ENCODE results near the gene PTGER2. TPM values are rescaled to one million over a fixed set of nuclear protein-coding genes. Genes with fewer than 3 reads are reported as not detected.

The PTGER2 gene
- total RNA-seq, 1 experiment from 2014 or later = 0.57 TPM

- Histone ChIP-seq H4K20me1 (ENCODE audit: insufficient read depth) (no peaks in the 10 kb centered on the region), H3K27ac (ENCODE audit: low read depth, low read length) (no peak overlapping the region), H3K4me3 (replicated peaks in 1 of 2; ENCODE audit: low read depth in 1 of 2, low read length in 2 of 2) (no peak overlapping the region), H3K9me2 (ENCODE audit: insufficient read depth) (no peaks in the 10 kb centered on the region), H3K4me2 (ENCODE audit: low read length) (no peak overlapping the region), H2AFZ (ENCODE audit: low read depth, low read length, poor library complexity, severe bottlenecking) (no peak overlapping the region), H3K9me3 (ENCODE audit: control insufficient read depth in 1 of 2, insufficient read depth in 1 of 2, low read depth in 1 of 2, low read length in 2 of 2) (no peaks in the 10 kb centered on the region), H3K36me3 (ENCODE audit: control insufficient read depth in 1 of 2, insufficient read depth in 2 of 2, low read length in 2 of 2) (no peaks in the 10 kb centered on the region), H3K79me2 (ENCODE audit: insufficient read depth, low read length) (no peaks in the 10 kb centered on the region), H3K9ac (ENCODE audit: low read length) (no peak overlapping the region), H3K4me1 (ENCODE audit: control insufficient read depth in 1 of 2, insufficient read depth in 2 of 2, low read length in 2 of 2) (no peaks in the 10 kb centered on the region), H3K27me3 (ENCODE audit: insufficient read depth, low read length) (no peaks in the 10 kb centered on the region)
- no peak for ATAC-seq
- CTCF ChIA-PET = no interaction called here
- no TSS peak for BruUV-seq (replicated peaks)
- POLR2A ChIA-PET = no interaction called here
- RAD21 ChIA-PET (ENCODE audit: low non-redundant PET in 1 of 2, low total read pairs in 2 of 2, uncharacterized antibody in 2 of 2, unreplicated experiment in 2 of 2) = no interaction called here
- TF ChIP-seq SRF (IDR thresholded peaks at IDR 0.05; ENCODE audit: low read depth) = no peak
- TF ChIP-seq ELF1 (IDR thresholded peaks at IDR 0.05; ENCODE audit: borderline replicate concordance, low read depth) = no peak
- TF ChIP-seq POLR2A (IDR thresholded peaks at IDR 0.05; ENCODE audit: borderline replicate concordance, extremely low read depth, insufficient read depth, insufficient read length) = no peak
- TF ChIP-seq YY1 (IDR thresholded peaks at IDR 0.05; ENCODE audit: extremely low read depth, insufficient replicate concordance, low read depth, low read length) = no peak
- no peak for TF ChIP-seq JUND (IDR thresholded peaks at IDR 0.05)
- no peak for TF ChIP-seq ZNF274 (IDR thresholded peaks at IDR 0.05; ENCODE audit: low read depth, low read length)
- TF ChIP-seq TCF7L2 (IDR thresholded peaks at IDR 0.05; ENCODE audit: borderline replicate concordance, extremely low read depth, insufficient read depth, insufficient read length) = no peak
- no peak for TF ChIP-seq MAX (IDR thresholded peaks at IDR 0.05)
- no peak for TF ChIP-seq ZBTB33 (IDR thresholded peaks at IDR 0.05; ENCODE audit: extremely low read depth, insufficient replicate concordance, low read length)
- TF ChIP-seq POLR2AphosphoS5 (IDR thresholded peaks at IDR 0.05; ENCODE audit: low read depth, low read length) = no peak
- TF ChIP-seq SIN3A (IDR thresholded peaks at IDR 0.05; ENCODE audit: low read depth) = no peak
- TF ChIP-seq EZH2phosphoT487 (IDR thresholded peaks at IDR 0.05; ENCODE audit: borderline replicate concordance) = no peak
- TF ChIP-seq, protein P1, sequence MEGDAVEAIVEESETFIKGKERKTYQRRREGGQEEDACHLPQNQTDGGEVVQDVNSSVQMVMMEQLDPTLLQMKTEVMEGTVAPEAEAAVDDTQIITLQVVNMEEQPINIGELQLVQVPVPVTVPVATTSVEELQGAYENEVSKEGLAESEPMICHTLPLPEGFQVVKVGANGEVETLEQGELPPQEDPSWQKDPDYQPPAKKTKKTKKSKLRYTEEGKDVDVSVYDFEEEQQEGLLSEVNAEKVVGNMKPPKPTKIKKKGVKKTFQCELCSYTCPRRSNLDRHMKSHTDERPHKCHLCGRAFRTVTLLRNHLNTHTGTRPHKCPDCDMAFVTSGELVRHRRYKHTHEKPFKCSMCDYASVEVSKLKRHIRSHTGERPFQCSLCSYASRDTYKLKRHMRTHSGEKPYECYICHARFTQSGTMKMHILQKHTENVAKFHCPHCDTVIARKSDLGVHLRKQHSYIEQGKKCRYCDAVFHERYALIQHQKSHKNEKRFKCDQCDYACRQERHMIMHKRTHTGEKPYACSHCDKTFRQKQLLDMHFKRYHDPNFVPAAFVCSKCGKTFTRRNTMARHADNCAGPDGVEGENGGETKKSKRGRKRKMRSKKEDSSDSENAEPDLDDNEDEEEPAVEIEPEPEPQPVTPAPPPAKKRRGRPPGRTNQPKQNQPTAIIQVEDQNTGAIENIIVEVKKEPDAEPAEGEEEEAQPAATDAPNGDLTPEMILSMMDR (IDR thresholded peaks at IDR 0.05 in 2 of 3, conservative IDR thresholded peaks at IDR 0.05 in 1 of 3; ENCODE audit: borderline replicate concordance in 1 of 3, insufficient read depth in 1 of 3, low read depth in 2 of 3, low read length in 2 of 3) = no peak
- no peak for TF ChIP-seq RAD21 (IDR thresholded peaks at IDR 0.05; ENCODE audit: low read depth)
- TF ChIP-seq CBX3 (IDR thresholded peaks at IDR 0.05; ENCODE audit: low read depth) = no peak
- no peak for TF ChIP-seq CEBPB (IDR thresholded peaks at IDR 0.05; ENCODE audit: low read depth)
- TF ChIP-seq ZFX (IDR thresholded peaks at IDR 0.05) = no peak
- TF ChIP-seq FOSL1 (IDR thresholded peaks at IDR 0.05; ENCODE audit: low read depth) = no peak
- TF ChIP-seq, protein P2, sequence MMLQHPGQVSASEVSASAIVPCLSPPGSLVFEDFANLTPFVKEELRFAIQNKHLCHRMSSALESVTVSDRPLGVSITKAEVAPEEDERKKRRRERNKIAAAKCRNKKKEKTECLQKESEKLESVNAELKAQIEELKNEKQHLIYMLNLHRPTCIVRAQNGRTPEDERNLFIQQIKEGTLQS (IDR thresholded peaks at IDR 0.05) = no peak
- no peak for TF ChIP-seq REST (IDR thresholded peaks at IDR 0.05; ENCODE audit: low read depth)
- intact Hi-C loops (cut with micrococcal nuclease) = no loop called here
- no peak for DNase-seq (ENCODE audit: low read depth, low spot score)
Measured at GRCh38 chr14:52325126-52325525, 11.0 kb downstream of the PTGER2 start.
